Type B pancreatic cell (in vitro differentiated cells): ENCODE measurements around the gene STPG4. TPM values are rescaled to one million over a fixed set of nuclear protein-coding genes. Genes with fewer than 3 reads are reported as not detected.
"Not testable (repeated sequence)": the region's sequence is repeated elsewhere in the genome, so short reads cannot be mapped to it uniquely, and the experiment has no call there.

Experiments
- DNase-seq: peaks from one replicate; pipeline ENCODE4 v3.0.0; 2021; ENCODE audit warnings: mixed read lengths; ENCODE audit not compliant: unreplicated experiment; ENCODE audit errors: extremely low spot score
- H3K27ac Mint-ChIP-seq: 2 replicates; pipeline ENCODE4 v1.8.0; 2021; ENCODE audit warnings: mild to moderate bottlenecking, mixed read lengths
- H3K27me3 Mint-ChIP-seq: 2 replicates; pipeline ENCODE4 v1.8.0; 2021; ENCODE audit warnings: mixed read lengths
- H3K36me3 Mint-ChIP-seq: 2 replicates; pipeline ENCODE4 v1.8.0; 2021; ENCODE audit warnings: mixed read lengths
- H3K4me1 Mint-ChIP-seq: one replicate; pipeline ENCODE4 v1.8.0; 2021; ENCODE audit warnings: mixed read lengths; ENCODE audit not compliant: unreplicated experiment
- H3K4me3 Mint-ChIP-seq: 2 replicates; pipeline ENCODE4 v1.8.0; 2021; ENCODE audit warnings: mild to moderate bottlenecking, mixed read lengths
- H3K9me3 Mint-ChIP-seq: 2 replicates; pipeline ENCODE4 v1.8.0; 2021; ENCODE audit warnings: mixed read lengths
- total RNA-seq: library from RNA; stranded (reverse); gene quantifications from 2 replicates; pipeline ENCODE4 v1.2.1, GENCODE V29; 2021; ENCODE audit warnings: low replicate concordance
- TF ChIP-seq, protein P1 (sequence below): fragments of 200-600 bp; sonication (generic); conservative IDR thresholded peaks from 2 replicates; pipeline ENCODE4 v1.5.0; 2021; ENCODE audit warnings: antibody characterized with exemption, mild to moderate bottlenecking

STPG4 gene
- total RNA-seq, 1 donor from 2014 or later, result 0.36 TPM

DNA sequence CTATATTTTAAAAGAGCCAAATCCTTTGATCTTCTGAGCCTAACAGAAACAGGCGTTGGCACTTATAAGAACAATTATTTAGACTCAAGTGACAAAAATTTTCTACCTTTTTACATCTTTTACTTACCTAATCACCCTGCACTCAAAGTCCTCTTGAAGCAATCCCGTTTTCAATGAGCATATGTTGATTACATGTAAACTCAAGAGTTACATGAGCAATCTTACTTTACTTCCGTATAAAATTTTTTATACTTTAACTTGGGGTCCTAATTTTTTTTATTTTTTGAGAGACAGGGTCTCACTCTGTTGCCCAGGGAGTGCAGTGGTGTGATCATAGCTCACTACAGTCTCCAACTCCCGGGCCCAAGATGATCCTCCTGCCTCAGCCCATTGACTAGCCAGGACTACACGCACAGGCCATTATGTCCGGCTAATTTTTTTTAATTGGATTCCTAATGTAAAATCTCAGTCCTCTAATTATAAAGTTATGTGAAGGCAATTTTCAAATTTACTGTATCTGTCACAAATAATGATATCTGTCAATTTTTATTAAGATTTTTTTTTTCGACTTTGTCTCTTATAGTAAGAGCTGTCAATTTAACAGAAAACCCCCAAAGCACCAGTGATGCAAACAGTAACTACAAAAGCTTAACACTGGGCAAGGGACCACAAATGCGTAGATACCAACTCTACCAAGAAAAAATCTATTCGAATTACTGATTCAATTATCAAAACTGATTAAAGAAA is 19.1 kb upstream of the STPG4 start:
- Mint-ChIP-seq H3K27ac (peak overlapping the region; percentile 99), H3K27me3 (peaks cover 19% of the 10 kb centered on the region), H3K4me3 (peak overlapping the region; percentile 92), H3K9me3 (no peaks in the 10 kb centered on the region), H3K4me1 (peaks cover 40% of the 10 kb centered on the region), H3K36me3 (peaks cover 21% of the 10 kb centered on the region)
- DNase-seq, result no peak
- TF ChIP-seq, protein P1, sequence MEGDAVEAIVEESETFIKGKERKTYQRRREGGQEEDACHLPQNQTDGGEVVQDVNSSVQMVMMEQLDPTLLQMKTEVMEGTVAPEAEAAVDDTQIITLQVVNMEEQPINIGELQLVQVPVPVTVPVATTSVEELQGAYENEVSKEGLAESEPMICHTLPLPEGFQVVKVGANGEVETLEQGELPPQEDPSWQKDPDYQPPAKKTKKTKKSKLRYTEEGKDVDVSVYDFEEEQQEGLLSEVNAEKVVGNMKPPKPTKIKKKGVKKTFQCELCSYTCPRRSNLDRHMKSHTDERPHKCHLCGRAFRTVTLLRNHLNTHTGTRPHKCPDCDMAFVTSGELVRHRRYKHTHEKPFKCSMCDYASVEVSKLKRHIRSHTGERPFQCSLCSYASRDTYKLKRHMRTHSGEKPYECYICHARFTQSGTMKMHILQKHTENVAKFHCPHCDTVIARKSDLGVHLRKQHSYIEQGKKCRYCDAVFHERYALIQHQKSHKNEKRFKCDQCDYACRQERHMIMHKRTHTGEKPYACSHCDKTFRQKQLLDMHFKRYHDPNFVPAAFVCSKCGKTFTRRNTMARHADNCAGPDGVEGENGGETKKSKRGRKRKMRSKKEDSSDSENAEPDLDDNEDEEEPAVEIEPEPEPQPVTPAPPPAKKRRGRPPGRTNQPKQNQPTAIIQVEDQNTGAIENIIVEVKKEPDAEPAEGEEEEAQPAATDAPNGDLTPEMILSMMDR, result no peak

DNA sequence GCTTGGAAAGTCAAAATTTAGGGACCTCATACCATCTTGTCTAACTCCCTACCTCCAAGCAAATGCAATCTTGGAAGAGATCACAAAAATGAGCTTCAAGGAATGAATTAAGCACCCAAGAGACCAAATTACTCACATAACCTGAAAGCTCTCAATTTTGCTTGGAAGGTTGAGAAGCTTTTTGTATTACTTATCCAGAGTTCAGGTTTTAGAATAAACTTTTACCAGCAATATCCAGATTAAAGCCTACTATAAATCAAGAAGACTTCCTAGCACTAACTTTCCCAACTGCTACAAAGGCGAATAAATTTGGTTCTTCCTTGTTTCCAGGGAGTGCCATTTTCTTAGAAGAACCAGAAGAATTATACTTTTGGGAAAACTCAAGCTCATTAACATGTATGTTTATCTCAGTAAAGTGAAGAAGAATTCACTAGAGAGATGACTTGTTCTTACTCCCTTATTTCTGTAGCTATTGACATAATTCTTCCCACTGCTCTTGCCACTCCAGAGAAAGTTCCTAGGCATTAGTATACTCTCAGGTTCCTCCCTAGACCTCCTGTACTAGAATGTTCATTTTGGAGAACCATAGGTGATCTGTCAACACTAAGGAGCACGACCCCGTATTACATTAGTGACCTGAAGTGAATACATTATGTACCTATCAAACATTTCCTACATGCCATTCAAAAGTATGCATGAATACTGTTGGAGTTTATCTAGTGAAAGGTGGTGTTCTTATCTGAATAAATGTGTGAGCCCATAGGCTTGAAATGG is 18.0 kb upstream of the STPG4 start:
- peak overlapping the region; percentile 92 for H3K4me3 Mint-ChIP-seq

DNA sequence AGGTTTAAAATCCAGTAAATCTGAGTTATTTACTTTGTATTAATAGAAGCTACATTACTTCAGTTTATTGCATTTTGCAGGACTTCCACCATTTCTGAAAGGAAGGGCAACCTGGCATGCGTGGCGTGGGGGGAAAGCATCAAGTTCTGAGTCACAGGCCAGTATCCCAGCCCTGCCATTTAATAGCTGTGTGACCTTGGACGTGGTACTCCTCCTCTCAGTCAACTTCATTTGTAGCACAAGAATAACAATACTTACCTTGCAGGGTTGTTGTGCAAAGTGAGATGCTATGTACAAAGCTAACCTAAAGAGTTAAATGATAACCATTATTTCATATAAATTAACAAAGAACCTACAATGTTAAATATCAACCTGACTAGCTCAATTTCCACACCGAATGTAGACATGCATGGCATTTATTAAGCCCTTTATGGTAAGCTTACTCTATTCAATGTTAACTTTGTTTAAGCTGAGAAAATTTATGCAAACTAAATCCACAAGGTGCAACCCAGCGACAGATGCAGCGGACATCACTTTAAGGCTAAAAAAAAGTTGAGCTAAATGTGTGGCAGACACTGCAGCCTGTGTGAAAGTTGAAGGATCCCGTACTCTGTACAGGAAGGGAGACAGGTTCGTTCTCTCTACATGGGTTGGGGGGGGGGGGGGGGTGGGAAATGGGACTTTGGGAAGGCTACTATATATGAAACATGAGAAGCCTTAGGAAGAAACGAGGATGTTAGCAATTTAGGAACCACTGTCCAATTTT is 17.2 kb upstream of the STPG4 start:
- peak overlapping the region; percentile 92 for H3K4me3 Mint-ChIP-seq
- H3K9me3 Mint-ChIP-seq, result no peaks in the 10 kb centered on the region
- H3K36me3 Mint-ChIP-seq, result peaks cover 30% of the 10 kb centered on the region
- DNase-seq, result no peak
- peaks cover 15% of the 10 kb centered on the region for H3K27me3 Mint-ChIP-seq
- TF ChIP-seq, protein P1, result no peak
- peaks cover 44% of the 10 kb centered on the region for H3K4me1 Mint-ChIP-seq
- peak overlapping the region; percentile 41 for H3K27ac Mint-ChIP-seq

More for the DNA sequence above, 18.0 kb upstream of the STPG4 start:
- no peaks in the 10 kb centered on the region for H3K9me3 Mint-ChIP-seq
- peaks cover 19% of the 10 kb centered on the region for H3K27me3 Mint-ChIP-seq
- H3K27ac Mint-ChIP-seq, result peak overlapping the region; percentile 99
- DNase-seq, result no peak
- H3K36me3 Mint-ChIP-seq, result peaks cover 27% of the 10 kb centered on the region
- H3K4me1 Mint-ChIP-seq, result peaks cover 47% of the 10 kb centered on the region
- TF ChIP-seq, protein P1, result no peak

DNA sequence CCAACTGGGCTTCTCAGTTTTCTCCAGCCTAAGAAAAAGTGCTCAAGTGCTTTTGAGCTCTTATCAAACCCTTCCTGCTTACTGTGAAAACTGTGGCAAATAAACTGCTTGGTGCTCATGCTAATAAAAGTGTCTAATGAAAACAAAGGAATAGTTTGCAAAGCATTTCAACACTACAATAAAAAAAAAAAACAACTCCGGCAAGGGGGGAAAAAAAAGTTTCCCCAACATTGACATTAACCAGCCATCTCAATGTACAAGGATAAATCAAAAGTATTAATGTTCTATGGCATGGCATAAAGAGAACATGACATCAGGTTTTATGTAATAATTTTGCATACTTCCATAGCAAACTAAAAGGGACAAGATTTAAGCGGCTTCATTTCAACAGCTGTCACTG is 14.7 kb upstream of the STPG4 start:
- Mint-ChIP-seq H3K27me3 (no peaks in the 10 kb centered on the region), H3K27ac (no peak overlapping the region), H3K4me1 (peaks cover 54% of the 10 kb centered on the region), H3K4me3 (no peak overlapping the region), H3K36me3 (peaks cover 33% of the 10 kb centered on the region), H3K9me3 (no peaks in the 10 kb centered on the region)
- TF ChIP-seq, protein P1, result no peak
- no peak for DNase-seq

DNA sequence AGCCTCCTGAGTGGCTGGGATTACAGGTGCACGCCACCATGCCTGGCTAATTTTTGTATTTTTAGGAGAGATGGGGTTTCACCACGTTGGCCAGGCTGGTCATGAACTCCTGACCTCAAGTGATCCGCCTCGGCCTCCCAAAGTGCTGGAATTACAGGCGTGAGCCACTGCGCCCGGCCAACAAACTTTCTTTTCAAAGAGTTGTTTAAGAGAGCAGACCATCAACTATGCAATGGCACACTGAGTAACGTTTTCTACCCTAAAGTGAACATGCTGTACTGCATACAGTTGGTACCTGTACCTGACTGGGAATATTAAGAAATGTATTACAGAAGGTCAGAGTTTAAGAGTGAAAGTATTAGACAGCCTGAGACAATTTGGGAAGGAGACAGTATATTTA is 13.8 kb upstream of the STPG4 start:
- H3K27ac Mint-ChIP-seq, H3K27me3 Mint-ChIP-seq, H3K4me3 Mint-ChIP-seq, H3K9me3 Mint-ChIP-seq, DNase-seq: not testable (repeated sequence)
- Mint-ChIP-seq H3K36me3 (peaks cover 35% of the 10 kb centered on the region), H3K4me1 (peaks cover 56% of the 10 kb centered on the region)
